Mammary epithelial cell (primary cell): ENCODE data around the gene TBL1X.

ENCODE experiments used
- CTCF ChIP-seq, 2 donors: IDR thresholded peaks in 1 of 2; conservative IDR thresholded peaks in 1 of 2; 2 replicates each; pipeline ENCODE4 v1.5.1; 2011 to 2012; ENCODE audit warnings: inconsistent platforms in 2 of 2, low read length in 2 of 2, mild to moderate bottlenecking in 2 of 2, control low read depth in 1 of 2, low read depth in 1 of 2; ENCODE audit not compliant: insufficient read depth in 1 of 2; ENCODE audit errors: extremely low read depth in 1 of 2
- EZH2 ChIP-seq: IDR thresholded peaks from 2 replicates; pipeline ENCODE4 v1.6.1; 2012; ENCODE audit warnings: low read length, inconsistent platforms, borderline replicate concordance

- TF ChIP-seq CTCF (conservative IDR thresholded peaks at IDR 0.05 in 1 of 2, IDR thresholded peaks at IDR 0.05 in 1 of 2; ENCODE audit: extremely low read depth in 1 of 2, insufficient read depth in 1 of 2, low read depth in 1 of 2, low read length in 2 of 2) (no peak), EZH2 (no peak)
Observed at GRCh38 chrX:9516635-9517034, 51.8 kb downstream of the TBL1X start.
